Neutrophil (primary cell): Measurements from ENCODE around the gene RBKS.

ENCODE experiments used
- H3K27ac ChIP-seq: fragments of 200-600 bp; sonication (generic); 2 replicates; pipeline ENCODE4 v1.5.1; 2016; ENCODE audit warnings: mild to moderate bottlenecking, moderate library complexity
- H3K27me3 ChIP-seq: fragments of 200-600 bp; sonication (generic); 2 replicates; pipeline ENCODE4 v1.6.0; 2016; ENCODE audit warnings: mild to moderate bottlenecking
- H3K36me3 ChIP-seq: fragments of 200-600 bp; sonication (generic); 2 replicates; pipeline ENCODE4 v1.5.1; 2017
- H3K4me1 ChIP-seq, 2 experiments: fragments of 200-600 bp in 1 of 2; sonication (generic) in 1 of 2; 1 replicate in 1 of 2; 2 replicates in 1 of 2; pipeline versions ENCODE4 v1.5.1 to v1.6.1; 2013 to 2016; ENCODE audit warnings: low read depth in 1 of 2, low read length in 1 of 2, mild to moderate bottlenecking in 1 of 2, moderate library complexity in 1 of 2; ENCODE audit not compliant: control insufficient read depth in 1 of 2, insufficient read depth in 1 of 2
- H3K4me3 ChIP-seq, 2 experiments: fragments of 200-600 bp in 1 of 2; sonication (generic) in 1 of 2; 1 replicate in 1 of 2; 2 replicates in 1 of 2; pipeline ENCODE4 v1.5.1; 2013 to 2016; ENCODE audit warnings: low read depth in 1 of 2, low read length in 1 of 2, mild to moderate bottlenecking in 1 of 2, moderate library complexity in 1 of 2
- H3K9me3 ChIP-seq: fragments of 200-600 bp; sonication (generic); 2 replicates; pipeline ENCODE4 v1.5.1; 2016
- CTCF ChIP-seq: fragments of 200-600 bp; sonication (generic); IDR thresholded peaks from 2 replicates; pipeline ENCODE4 v1.5.1; 2016; ENCODE audit warnings: antibody characterized with exemption

Gene RBKS

GRCh38 chr2:27822049-27822448, 68.1 kb downstream of the RBKS start:
- no peak for TF ChIP-seq CTCF
- Histone ChIP-seq H3K4me1 (no peaks in the 10 kb centered on the region), H3K36me3 (no peaks in the 10 kb centered on the region), H3K27ac (no peak overlapping the region), H3K4me3 (no peak overlapping the region), H3K9me3 (no peaks in the 10 kb centered on the region), H3K27me3 (no peaks in the 10 kb centered on the region)

- H3K4me1 ChIP-seq, result peaks cover 9 to 10% of the 10 kb centered on the region in 2 experiments
- H3K9me3 ChIP-seq, result no peaks in the 10 kb centered on the region
- no peaks in the 10 kb centered on the region for H3K36me3 ChIP-seq
- H3K4me3 ChIP-seq, result no peak overlapping the region
- H3K27ac ChIP-seq, result no peak overlapping the region
- no peak for TF ChIP-seq CTCF
- H3K27me3 ChIP-seq, result no peaks in the 10 kb centered on the region
These were observed 74.2 kb downstream of the RBKS start for GRCh38 chr2:27815860-27816438.

GRCh38 chr2:27814758-27815157, 75.4 kb downstream of the RBKS start:
- Histone ChIP-seq H3K4me1 (peaks cover 20 to 21% of the 10 kb centered on the region in 2 experiments), H3K27me3 (no peaks in the 10 kb centered on the region), H3K27ac (no peak overlapping the region), H3K9me3 (no peaks in the 10 kb centered on the region), H3K36me3 (no peaks in the 10 kb centered on the region), H3K4me3 (no peak overlapping the region)
- TF ChIP-seq CTCF, result no peak

- H3K4me3 ChIP-seq, result no peak overlapping the region
- TF ChIP-seq CTCF, result no peak
- peaks cover 30 to 31% of the 10 kb centered on the region in 2 experiments for H3K4me1 ChIP-seq
- H3K27ac ChIP-seq, result peak overlapping the region; percentile 14
- H3K9me3 ChIP-seq, result no peaks in the 10 kb centered on the region
- H3K27me3 ChIP-seq, result no peaks in the 10 kb centered on the region
- no peaks in the 10 kb centered on the region for H3K36me3 ChIP-seq
These were observed 78.4 kb downstream of the RBKS start for GRCh38 chr2:27811768-27812167.

GRCh38 chr2:27810455-27810854, 79.7 kb downstream of the RBKS start:
- Histone ChIP-seq H3K4me3 (no peak overlapping the region), H3K27me3 (no peaks in the 10 kb centered on the region), H3K27ac (peak overlapping the region; percentile 81), H3K36me3 (no peaks in the 10 kb centered on the region), H3K9me3 (no peaks in the 10 kb centered on the region), H3K4me1 (peaks cover 30 to 31% of the 10 kb centered on the region in 2 experiments)
- TF ChIP-seq CTCF, result no peak
